Calu3 (cell line): ENCODE measurements around the gene HS6ST2. TPM values are rescaled to one million over a fixed set of nuclear protein-coding genes. Genes with fewer than 3 reads are reported as not detected.

Experiments used
- BruUV-seq: library from RNA; stranded (reverse); fragments of 400-500 nt; replicated peaks from 2 replicates; lab custom pipeline; 2021; lab: Mats Ljungman, UMichigan
- CTCF ChIA-PET: fragments of 300-600 bp; sonication (Branson Sonifier 250); formaldehyde crosslinking; loops from one replicate; lab custom pipeline; 2022; ENCODE audit warnings: antibody characterized with exemption; lab: Charles Lee
- DNase-seq: peaks from one replicate; pipeline ENCODE4 v3.0.0; 2022
- H3K27ac Mint-ChIP-seq: one replicate; pipeline ENCODE4 v1.8.0; 2022; ENCODE audit warnings: mixed read lengths; ENCODE audit not compliant: unreplicated experiment
- H3K27me3 Mint-ChIP-seq: one replicate; pipeline ENCODE4 v1.8.0; 2022; ENCODE audit warnings: mixed read lengths; ENCODE audit not compliant: unreplicated experiment
- H3K36me3 Mint-ChIP-seq: one replicate; pipeline ENCODE4 v1.8.0; 2022; ENCODE audit warnings: mild to moderate bottlenecking, moderate library complexity, mixed read lengths; ENCODE audit not compliant: insufficient read depth, unreplicated experiment
- H3K4me1 Mint-ChIP-seq: one replicate; pipeline ENCODE4 v1.8.0; 2022; ENCODE audit warnings: mild to moderate bottlenecking, low read depth, mixed read lengths; ENCODE audit not compliant: unreplicated experiment
- H3K4me3 Mint-ChIP-seq: one replicate; pipeline ENCODE4 v1.8.0; 2022; ENCODE audit warnings: mild to moderate bottlenecking, low read depth, moderate library complexity, mixed read lengths; ENCODE audit not compliant: unreplicated experiment
- H3K9me3 Mint-ChIP-seq: one replicate; pipeline ENCODE4 v1.8.0; 2022; ENCODE audit warnings: low read depth, mixed read lengths; ENCODE audit not compliant: unreplicated experiment
- CTCF ChIP-seq: fragments of 200-600 bp; IDR thresholded peaks from one replicate; pipeline ENCODE4 v1.8.0; 2022; ENCODE audit warnings: antibody characterized with exemption; ENCODE audit not compliant: unreplicated experiment
- intact Hi-C: fragments of 100-400 bp; cut with micrococcal nuclease; formaldehyde crosslinking; loops from one replicate; pipeline ENCODE4 v1.10.0; 2022; ENCODE audit not compliant: unreplicated experiment
- total RNA-seq: library from RNA; stranded (reverse); gene quantifications from 2 replicates; pipeline ENCODE4 v1.2.3, GENCODE V29; 2022

The HS6ST2 gene
- total RNA-seq, 1 experiment from 2014 or later: 40.7 TPM

GRCh38 chrX:132758759-132759158, 199.7 kb downstream of the HS6ST2 start:
- no peak for DNase-seq
- Mint-ChIP-seq H3K4me1 (no peaks in the 10 kb centered on the region), H3K27me3 (no peaks in the 10 kb centered on the region), H3K36me3 (peaks cover 4% of the 10 kb centered on the region), H3K27ac (no peak overlapping the region), H3K4me3 (no peak overlapping the region), H3K9me3 (no peaks in the 10 kb centered on the region)
- CTCF ChIA-PET: no interaction called here
- BruUV-seq: no TSS peak
- TF ChIP-seq CTCF: no peak
- intact Hi-C loops: no loop called here

- Mint-ChIP-seq H3K4me1 (no peaks in the 10 kb centered on the region), H3K27ac (no peak overlapping the region), H3K36me3 (peaks cover 4% of the 10 kb centered on the region), H3K9me3 (no peaks in the 10 kb centered on the region), H3K27me3 (no peaks in the 10 kb centered on the region), H3K4me3 (no peak overlapping the region)
- BruUV-seq: no TSS peak
- no peak for DNase-seq
- CTCF ChIA-PET: no interaction called here
- intact Hi-C loops: no loop called here
- no peak for TF ChIP-seq CTCF
These were observed 201.3 kb downstream of the HS6ST2 start for GRCh38 chrX:132757066-132757623.

- H3K27ac Mint-ChIP-seq: no peak overlapping the region
These were observed 202.0 kb downstream of the HS6ST2 start for GRCh38 chrX:132756439-132756838.

GRCh38 chrX:132751063-132751690, 207.3 kb downstream of the HS6ST2 start:
- Mint-ChIP-seq H3K9me3 (no peaks in the 10 kb centered on the region), H3K4me1 (no peaks in the 10 kb centered on the region), H3K36me3 (no peaks in the 10 kb centered on the region), H3K27ac (no peak overlapping the region), H3K4me3 (no peak overlapping the region), H3K27me3 (no peaks in the 10 kb centered on the region)
- CTCF ChIA-PET: interaction anchor here (0.6 kb wide), 1 partner anchor 13 kb away, joined by 7 read pairs; no protein-coding TSS in a partner anchor
- no TSS peak for BruUV-seq
- DNase-seq: no peak
- TF ChIP-seq CTCF: no peak
- intact Hi-C loops: no loop called here

More at GRCh38 chrX:132756439-132756838, 202.0 kb downstream of the HS6ST2 start:
- TF ChIP-seq CTCF: no peak
- Mint-ChIP-seq H3K9me3 (no peaks in the 10 kb centered on the region), H3K4me3 (no peak overlapping the region), H3K36me3 (peaks cover 4% of the 10 kb centered on the region), H3K27me3 (no peaks in the 10 kb centered on the region), H3K4me1 (no peaks in the 10 kb centered on the region)
- no peak for DNase-seq
- intact Hi-C loops: no loop called here
- BruUV-seq: no TSS peak
- CTCF ChIA-PET: interaction anchor here (0.7 kb wide), 1 partner anchor 141 kb away, joined by 3 read pairs; no protein-coding TSS in a partner anchor
